Measurements from ENCODE around the gene CBLIF.
"Not testable (repeated sequence)": the region's sequence is repeated elsewhere in the genome, so short reads cannot be mapped to it uniquely, and the experiment has no call there.

The CBLIF gene

DNA sequence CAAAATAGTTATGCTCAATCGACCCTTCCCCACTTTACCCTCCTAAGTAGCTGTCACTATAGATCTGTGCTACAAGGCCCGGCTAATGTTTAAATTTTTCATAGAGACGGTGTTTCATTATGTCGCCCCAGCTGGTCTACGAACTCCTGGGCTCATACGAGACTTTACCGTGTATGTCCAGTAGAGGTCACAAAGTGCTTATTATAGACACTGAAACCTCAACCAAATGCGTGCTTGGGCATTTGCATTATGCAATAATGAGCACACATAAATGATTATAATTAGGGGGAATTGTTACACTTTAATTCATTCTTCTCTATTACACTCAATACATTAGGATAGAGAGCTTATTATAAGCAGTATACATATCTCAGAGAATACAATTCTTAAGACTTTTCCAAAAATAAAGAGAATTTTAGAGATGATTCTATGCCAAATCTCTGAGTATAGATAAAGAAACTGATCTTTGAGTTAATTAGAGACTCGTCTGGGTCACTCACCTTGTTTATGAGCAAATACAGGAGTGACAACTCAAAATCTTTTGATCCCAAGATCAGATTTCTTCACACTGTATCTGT, 22.2 kb downstream of the CBLIF start:
- CTCF ChIA-PET, result interaction anchor here (0.7 to 1.1 kb wide), 5 partner anchors 96 to 374 kb away, joined by 3 to 11 read pairs (median 3); no protein-coding TSS in a partner anchor
- Mint-ChIP-seq H3K36me3 (no peaks in the 10 kb centered on the region), H3K4me1 (peaks cover 15% of the 10 kb centered on the region), H3K9me3 (no peaks in the 10 kb centered on the region), H3K27ac (no peak overlapping the region), H3K27me3 (peaks cover 4% of the 10 kb centered on the region), H3K4me3 (no peak overlapping the region)
- peak; percentile 47 for DNase-seq

- CTCF ChIA-PET, result interaction anchor here (0.8 kb wide), 1 partner anchor 100 kb away, joined by 3 read pairs; no protein-coding TSS in a partner anchor
- Mint-ChIP-seq H3K36me3 (no peaks in the 10 kb centered on the region), H3K27me3 (no peaks in the 10 kb centered on the region), H3K27ac (no peak overlapping the region), H3K9me3 (no peaks in the 10 kb centered on the region), H3K4me1 (peaks cover 29% of the 10 kb centered on the region), H3K4me3 (no peak overlapping the region)
- no peak for DNase-seq
Measured at GRCh38 chr11:59818572-59818971, 26.7 kb downstream of the CBLIF start.

GRCh38 chr11:59816434-59816833, 28.9 kb downstream of the CBLIF start:
- not testable (repeated sequence) for H3K4me3 Mint-ChIP-seq, H3K36me3 Mint-ChIP-seq
- CTCF ChIA-PET, result interaction anchor here (0.8 kb wide), 1 partner anchor 16 kb away, joined by 3 read pairs; no protein-coding TSS in a partner anchor

DNA sequence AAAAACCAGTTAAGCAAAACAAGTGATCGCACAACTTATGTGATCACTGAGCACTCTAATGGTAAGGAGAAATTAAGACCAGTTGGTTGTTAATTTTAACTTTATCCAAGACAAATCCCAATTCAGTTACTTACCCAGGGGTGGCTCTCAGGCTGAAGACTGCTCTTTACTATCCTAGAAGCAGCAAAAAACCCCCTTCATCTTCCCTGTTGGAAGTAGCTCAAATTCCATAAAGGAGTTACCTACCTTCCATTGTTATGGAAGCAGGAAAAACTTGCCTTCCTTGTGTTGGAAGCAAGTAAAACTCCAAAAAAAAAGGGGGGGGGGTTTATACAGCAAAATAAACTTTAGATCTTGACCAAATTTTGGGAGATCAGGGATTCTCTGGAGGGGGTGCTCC, 29.5 kb downstream of the CBLIF start:
- Mint-ChIP-seq H3K9me3 (peaks cover 4% of the 10 kb centered on the region), H3K4me3 (no peak overlapping the region), H3K27me3 (no peaks in the 10 kb centered on the region), H3K4me1 (peaks cover 43% of the 10 kb centered on the region), H3K36me3 (peaks cover 4% of the 10 kb centered on the region), H3K27ac (no peak overlapping the region)
- CTCF ChIA-PET, result no interaction called here
- DNase-seq, result no peak

More at GRCh38 chr11:59816434-59816833, 28.9 kb downstream of the CBLIF start:
- H3K4me1 Mint-ChIP-seq, result peaks cover 36% of the 10 kb centered on the region
- not testable (repeated sequence) for H3K27me3 Mint-ChIP-seq, DNase-seq, H3K27ac Mint-ChIP-seq, H3K9me3 Mint-ChIP-seq

- Mint-ChIP-seq H3K36me3 (peaks cover 6% of the 10 kb centered on the region), H3K27me3 (no peaks in the 10 kb centered on the region), H3K27ac (peak overlapping the region; percentile 62), H3K9me3 (peaks cover 4% of the 10 kb centered on the region), H3K4me3 (peak overlapping the region; percentile 22), H3K4me1 (peaks cover 55% of the 10 kb centered on the region)
- CTCF ChIA-PET, result no interaction called here
- DNase-seq, result no peak
Measured at GRCh38 chr11:59814021-59814420, 31.3 kb downstream of the CBLIF start.

- no peak for DNase-seq
- Mint-ChIP-seq H3K27ac (no peak overlapping the region), H3K36me3 (peaks cover 10% of the 10 kb centered on the region), H3K4me3 (no peak overlapping the region), H3K9me3 (peaks cover 4% of the 10 kb centered on the region), H3K27me3 (no peaks in the 10 kb centered on the region), H3K4me1 (peaks cover 53% of the 10 kb centered on the region)
- CTCF ChIA-PET, result interaction anchor here (7.2 kb wide), 1 partner anchor 59 kb away, joined by 34 read pairs; the partner anchor contains the start of gene STX3
Measured at GRCh38 chr11:59813364-59813763, 31.9 kb downstream of the CBLIF start.

DNA sequence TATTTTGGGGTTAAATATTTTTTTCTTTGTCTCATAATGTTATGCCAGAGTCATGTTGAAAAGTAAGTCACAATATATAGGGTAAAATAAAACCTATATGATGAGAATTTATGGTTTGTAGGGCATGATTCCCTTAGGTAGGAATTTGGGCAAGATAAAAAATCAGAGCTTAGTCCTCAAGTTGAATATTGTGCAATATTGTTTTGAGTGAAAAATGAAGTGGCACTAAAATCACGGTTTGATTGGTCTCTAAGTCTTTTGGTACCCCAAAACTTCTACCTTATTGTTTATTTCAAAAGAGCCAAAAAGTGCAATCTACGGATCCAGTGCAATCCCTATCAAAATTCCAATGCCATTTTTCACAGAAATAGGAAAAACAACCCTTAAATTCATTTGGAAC, 33.1 kb downstream of the CBLIF start:
- CTCF ChIA-PET, result interaction anchor here (0.8 to 7.2 kb wide), 2 partner anchors 10 to 58 kb away, joined by 3 to 34 read pairs; partner anchors contain the start of gene STX3
- Mint-ChIP-seq H3K9me3 (peaks cover 4% of the 10 kb centered on the region), H3K36me3 (peaks cover 15% of the 10 kb centered on the region), H3K27me3 (no peaks in the 10 kb centered on the region), H3K4me1 (peaks cover 50% of the 10 kb centered on the region), H3K27ac (no peak overlapping the region), H3K4me3 (no peak overlapping the region)
- DNase-seq, result no peak

GRCh38 chr11:59810911-59811259, 34.4 kb downstream of the CBLIF start:
- H3K27ac Mint-ChIP-seq, result peak overlapping the region; percentile 95
- peaks cover 4% of the 10 kb centered on the region for H3K9me3 Mint-ChIP-seq
- H3K4me1 Mint-ChIP-seq, result peaks cover 53% of the 10 kb centered on the region
- no peak for DNase-seq
- CTCF ChIA-PET, result interaction anchor here (0.6 to 7.2 kb wide), 4 partner anchors 18 to 108 kb away, joined by 3 to 34 read pairs (median 3); partner anchors contain the start of gene STX3
- no peaks in the 10 kb centered on the region for H3K27me3 Mint-ChIP-seq
- H3K36me3 Mint-ChIP-seq, result peaks cover 26% of the 10 kb centered on the region
- H3K4me3 Mint-ChIP-seq, result peak overlapping the region; percentile 93

GRCh38 chr11:59810189-59810910, 34.9 kb downstream of the CBLIF start, which contains the start of gene MRPL16:
TSS of gene MRPL16 (minus strand) at chr11:59810778. CDS start at chr11:59810658, 120 bp downstream.
- H3K4me1 Mint-ChIP-seq, result peaks cover 53% of the 10 kb centered on the region
- CTCF ChIA-PET, result interaction anchor here (0.6 to 7.2 kb wide), 5 partner anchors 9 to 109 kb away, joined by 3 to 34 read pairs (median 3); partner anchors contain the start of gene STX3
- no peaks in the 10 kb centered on the region for H3K27me3 Mint-ChIP-seq
- peak; percentile 94 for DNase-seq
- peaks cover 4% of the 10 kb centered on the region for H3K9me3 Mint-ChIP-seq
- H3K27ac Mint-ChIP-seq, result peak within 1 kb of the TSS; percentile 95
- H3K36me3 Mint-ChIP-seq, result peaks cover 28% of the 10 kb centered on the region
- peak within 1 kb of the TSS; percentile 93 for H3K4me3 Mint-ChIP-seq

DNA sequence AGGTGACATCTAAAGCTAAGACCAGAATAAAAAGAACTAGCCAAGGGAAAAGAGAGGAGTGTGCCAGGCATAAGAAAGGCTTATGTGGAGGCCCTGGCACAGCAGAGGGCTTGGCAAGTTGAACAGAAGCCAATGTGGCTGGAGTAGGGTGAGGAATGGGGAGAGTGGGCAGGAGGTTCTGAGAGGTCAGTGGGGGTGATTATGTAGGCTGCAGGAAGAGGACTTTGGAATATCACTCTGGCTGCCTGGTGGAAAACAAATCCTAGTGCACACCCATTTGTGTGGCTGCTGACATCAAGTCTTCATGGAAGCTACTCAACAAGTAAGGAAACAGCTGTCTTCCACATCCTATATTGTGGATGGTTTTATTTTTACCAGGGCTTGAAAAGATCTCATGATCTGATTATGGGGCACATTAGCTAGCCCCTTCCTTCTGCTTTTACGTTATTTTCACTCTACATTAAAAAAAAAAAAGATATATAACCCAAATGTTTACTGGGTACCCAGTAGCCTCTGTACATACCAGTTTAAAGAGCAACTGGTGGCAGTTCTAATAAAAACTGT, 38.2 kb downstream of the CBLIF start:
- Mint-ChIP-seq H3K27me3 (no peaks in the 10 kb centered on the region), H3K9me3 (peaks cover 4% of the 10 kb centered on the region), H3K4me1 (peaks cover 41% of the 10 kb centered on the region), H3K36me3 (peaks cover 43% of the 10 kb centered on the region), H3K27ac (peak overlapping the region; percentile 44), H3K4me3 (no peak overlapping the region)
- no peak for DNase-seq
- CTCF ChIA-PET, result interaction anchor here (7.2 kb wide), 1 partner anchor 53 kb away, joined by 34 read pairs; the partner anchor contains the start of gene STX3

GRCh38 chr11:59804061-59804460, 41.2 kb downstream of the CBLIF start:
- CTCF ChIA-PET, result interaction anchor here (10.6 kb wide), 1 partner anchor 49 kb away, joined by 121 read pairs; the partner anchor contains the start of gene STX3
- Mint-ChIP-seq H3K27me3 (no peaks in the 10 kb centered on the region), H3K9me3 (no peaks in the 10 kb centered on the region), H3K4me1 (peaks cover 29% of the 10 kb centered on the region), H3K27ac (no peak overlapping the region), H3K36me3 (peaks cover 44% of the 10 kb centered on the region), H3K4me3 (no peak overlapping the region)
- no peak for DNase-seq

DNA sequence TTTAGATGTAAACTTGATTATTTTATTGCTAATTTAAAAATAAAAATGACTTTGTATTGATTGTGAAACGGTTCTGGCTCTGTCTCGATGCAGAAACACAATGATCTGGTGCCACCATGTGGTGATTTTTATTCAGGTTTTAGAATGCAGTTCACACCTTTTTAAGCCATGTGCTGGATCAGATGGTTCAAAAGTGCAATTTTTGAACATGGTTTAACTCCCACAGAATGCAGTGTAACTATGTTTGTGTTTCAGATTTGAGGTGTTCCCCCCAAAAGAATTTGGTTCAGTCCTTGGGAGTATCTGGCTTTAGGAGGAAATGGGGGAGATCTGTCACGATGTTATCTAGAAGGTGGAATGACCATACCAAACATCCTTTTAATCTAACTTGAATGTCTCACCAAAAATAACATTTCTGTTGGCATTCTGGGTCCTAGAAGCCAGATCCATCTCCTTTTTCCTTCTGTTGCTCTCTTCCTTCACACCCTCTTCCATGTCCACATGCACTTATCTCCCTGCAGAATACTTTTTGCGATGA, 42.6 kb downstream of the CBLIF start:
- Mint-ChIP-seq H3K9me3 (no peaks in the 10 kb centered on the region), H3K27me3 (no peaks in the 10 kb centered on the region), H3K4me1 (peaks cover 22% of the 10 kb centered on the region), H3K36me3 (peaks cover 40% of the 10 kb centered on the region), H3K4me3 (no peak overlapping the region), H3K27ac (no peak overlapping the region)
- DNase-seq, result peak; percentile 60
- CTCF ChIA-PET, result interaction anchor here (0.8 to 10.6 kb wide), 8 partner anchors 7 to 127 kb away, joined by 3 to 121 read pairs (median 5); partner anchors contain the start of genes MRPL16 and STX3

GRCh38 chr11:59801981-59802638, 43.2 kb downstream of the CBLIF start:
- peaks cover 41% of the 10 kb centered on the region for H3K36me3 Mint-ChIP-seq
- no peaks in the 10 kb centered on the region for H3K27me3 Mint-ChIP-seq
- H3K27ac Mint-ChIP-seq, result no peak overlapping the region
- H3K9me3 Mint-ChIP-seq, result no peaks in the 10 kb centered on the region
- no peak for DNase-seq
- CTCF ChIA-PET, result interaction anchor here (0.6 to 10.6 kb wide), 14 partner anchors 8 to 133 kb away, joined by 3 to 121 read pairs (median 4); partner anchors contain the start of genes MRPL16, PATL1 and STX3
- no peak overlapping the region for H3K4me3 Mint-ChIP-seq
- H3K4me1 Mint-ChIP-seq, result peaks cover 22% of the 10 kb centered on the region
